Endothelial cell (in vitro differentiated cells): ENCODE data around the gene NELFB. TPM values are rescaled to one million over a fixed set of nuclear protein-coding genes. Genes with fewer than 3 reads are reported as not detected.
A peak's percentile ranks its signal among the peaks of the same experiment; 100 is the strongest.

Experiments used
- DNase-seq: peaks from one replicate; pipeline ENCODE4 v3.0.0; 2021; ENCODE audit warnings: low spot score
- H3K27ac Mint-ChIP-seq: one replicate; pipeline ENCODE4 v1.8.0; 2021; ENCODE audit warnings: mixed read lengths, inconsistent platforms; ENCODE audit not compliant: unreplicated experiment
- H3K27me3 Mint-ChIP-seq: one replicate; pipeline ENCODE4 v1.8.0; 2021; ENCODE audit warnings: mild to moderate bottlenecking, moderate library complexity, mixed read lengths, inconsistent platforms; ENCODE audit not compliant: unreplicated experiment
- H3K36me3 Mint-ChIP-seq: one replicate; pipeline ENCODE4 v1.8.0; 2021; ENCODE audit warnings: mild to moderate bottlenecking, low read depth, mixed read lengths, inconsistent platforms; ENCODE audit not compliant: unreplicated experiment
- H3K4me1 Mint-ChIP-seq: one replicate; pipeline ENCODE4 v1.8.0; 2021; ENCODE audit warnings: mild to moderate bottlenecking, mixed read lengths, inconsistent platforms; ENCODE audit not compliant: unreplicated experiment
- H3K4me3 Mint-ChIP-seq: one replicate; pipeline ENCODE4 v1.8.0; 2021; ENCODE audit warnings: mild to moderate bottlenecking, mixed read lengths, inconsistent platforms; ENCODE audit not compliant: unreplicated experiment
- H3K9me3 Mint-ChIP-seq: one replicate; pipeline ENCODE4 v1.8.0; 2021; ENCODE audit warnings: mixed read lengths, inconsistent platforms; ENCODE audit not compliant: unreplicated experiment
- total RNA-seq: library from RNA; stranded (reverse); fragmentation: NEBNext Ultra II Directional; extraction: Animal tissue kit (Norgen Biotek cat#: 25700); gene quantifications from one replicate; pipeline ENCODE4 v1.2.1, GENCODE V29; 2021; ENCODE audit not compliant: unreplicated experiment
- TF ChIP-seq, protein P1 (sequence below): fragments of 200-600 bp; sonication (generic); IDR thresholded peaks from one replicate; pipeline ENCODE4 v1.5.0; 2021; ENCODE audit warnings: antibody characterized with exemption; ENCODE audit not compliant: unreplicated experiment

The NELFB gene
- total RNA-seq, 1 donor from 2014 or later: 65.6 TPM

DNA sequence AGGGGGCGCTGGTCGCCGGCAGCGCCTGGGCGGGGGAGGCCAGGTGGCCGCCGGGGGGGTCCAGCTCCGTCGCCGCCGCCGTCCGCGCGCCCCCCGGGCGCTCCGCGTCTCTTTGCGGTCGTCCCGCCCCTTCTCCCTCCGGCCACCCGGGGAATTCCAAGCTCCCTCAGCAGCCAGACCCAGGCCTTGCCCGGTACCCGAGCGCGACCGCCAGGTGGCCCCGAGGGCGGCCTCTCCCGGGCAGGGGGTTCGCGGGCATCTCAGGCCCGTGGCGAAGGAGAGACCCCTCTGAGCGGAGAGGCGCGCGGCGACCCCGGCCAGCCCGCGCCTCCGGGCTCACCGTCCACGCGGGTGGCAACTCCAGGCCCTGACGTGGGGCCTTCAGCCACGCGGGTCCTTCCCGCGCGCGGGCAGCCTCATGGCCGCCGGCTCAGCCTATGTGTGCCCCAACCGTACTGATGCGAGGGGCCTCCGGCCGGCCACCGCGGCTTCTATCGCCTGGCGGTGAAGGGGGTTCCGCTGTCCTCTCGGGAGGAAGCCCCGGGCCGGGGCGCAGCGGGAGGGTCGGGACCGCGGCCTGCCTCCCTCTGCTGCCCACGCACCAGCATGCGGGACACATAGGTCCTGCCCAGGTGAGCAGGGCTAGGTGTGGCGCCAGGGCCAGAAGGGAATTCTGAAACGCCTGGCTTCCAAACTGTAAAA, 47.5 kb downstream of the NELFB start:
- no peak for DNase-seq
- H3K9me3 Mint-ChIP-seq: no peaks in the 10 kb centered on the region
- H3K36me3 Mint-ChIP-seq: peaks cover 14% of the 10 kb centered on the region
- H3K27me3 Mint-ChIP-seq: peaks cover 2% of the 10 kb centered on the region
- peaks cover 35% of the 10 kb centered on the region for H3K4me1 Mint-ChIP-seq
- TF ChIP-seq, protein P1, sequence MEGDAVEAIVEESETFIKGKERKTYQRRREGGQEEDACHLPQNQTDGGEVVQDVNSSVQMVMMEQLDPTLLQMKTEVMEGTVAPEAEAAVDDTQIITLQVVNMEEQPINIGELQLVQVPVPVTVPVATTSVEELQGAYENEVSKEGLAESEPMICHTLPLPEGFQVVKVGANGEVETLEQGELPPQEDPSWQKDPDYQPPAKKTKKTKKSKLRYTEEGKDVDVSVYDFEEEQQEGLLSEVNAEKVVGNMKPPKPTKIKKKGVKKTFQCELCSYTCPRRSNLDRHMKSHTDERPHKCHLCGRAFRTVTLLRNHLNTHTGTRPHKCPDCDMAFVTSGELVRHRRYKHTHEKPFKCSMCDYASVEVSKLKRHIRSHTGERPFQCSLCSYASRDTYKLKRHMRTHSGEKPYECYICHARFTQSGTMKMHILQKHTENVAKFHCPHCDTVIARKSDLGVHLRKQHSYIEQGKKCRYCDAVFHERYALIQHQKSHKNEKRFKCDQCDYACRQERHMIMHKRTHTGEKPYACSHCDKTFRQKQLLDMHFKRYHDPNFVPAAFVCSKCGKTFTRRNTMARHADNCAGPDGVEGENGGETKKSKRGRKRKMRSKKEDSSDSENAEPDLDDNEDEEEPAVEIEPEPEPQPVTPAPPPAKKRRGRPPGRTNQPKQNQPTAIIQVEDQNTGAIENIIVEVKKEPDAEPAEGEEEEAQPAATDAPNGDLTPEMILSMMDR: peak; percentile 77
- peak overlapping the region; percentile 83 for H3K4me3 Mint-ChIP-seq
- peak overlapping the region; percentile 82 for H3K27ac Mint-ChIP-seq

DNA sequence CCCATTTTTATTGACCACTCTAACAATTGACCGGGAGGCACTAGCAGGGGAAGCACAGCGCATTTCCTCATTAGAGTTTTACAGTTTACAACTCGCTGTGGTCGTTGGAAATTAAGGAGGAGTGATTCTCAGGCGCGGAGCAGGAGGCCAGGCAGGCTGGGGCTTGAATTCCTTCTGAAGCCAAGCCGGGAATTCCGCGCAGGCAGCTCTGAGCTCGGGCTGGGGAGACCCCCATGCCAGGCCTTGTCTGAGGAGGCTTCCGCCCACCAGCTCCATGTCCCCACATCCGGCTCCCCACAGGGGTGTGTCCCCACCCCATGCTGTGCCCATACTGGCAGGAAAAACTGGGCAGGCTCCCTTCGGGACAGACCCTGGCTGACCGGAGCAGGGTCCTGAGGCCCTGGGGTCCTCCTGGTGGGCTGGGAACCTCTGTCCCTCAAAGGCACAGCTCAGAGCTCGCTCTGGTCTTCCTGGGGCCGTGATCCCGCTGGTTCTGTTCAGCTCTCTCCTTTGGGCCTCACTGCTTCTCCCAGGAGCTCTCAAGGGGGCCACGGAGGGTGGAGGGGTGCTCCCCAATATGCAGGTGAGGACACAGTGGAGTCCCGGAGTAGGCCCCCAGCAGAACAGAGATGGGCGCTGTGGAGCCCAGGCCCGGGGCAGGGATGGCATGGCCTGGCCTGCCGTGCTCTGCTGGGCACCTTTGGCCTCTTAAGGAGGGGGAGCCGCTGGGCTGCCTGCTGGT, 48.2 kb downstream of the NELFB start:
- H3K4me1 Mint-ChIP-seq: peaks cover 32% of the 10 kb centered on the region
- H3K36me3 Mint-ChIP-seq: peaks cover 14% of the 10 kb centered on the region
- peak overlapping the region; percentile 82 for H3K27ac Mint-ChIP-seq
- peak; percentile 30 for DNase-seq
- H3K9me3 Mint-ChIP-seq: no peaks in the 10 kb centered on the region
- peaks cover 2% of the 10 kb centered on the region for H3K27me3 Mint-ChIP-seq
- TF ChIP-seq, protein P1: no peak
- peak overlapping the region; percentile 83 for H3K4me3 Mint-ChIP-seq

DNA sequence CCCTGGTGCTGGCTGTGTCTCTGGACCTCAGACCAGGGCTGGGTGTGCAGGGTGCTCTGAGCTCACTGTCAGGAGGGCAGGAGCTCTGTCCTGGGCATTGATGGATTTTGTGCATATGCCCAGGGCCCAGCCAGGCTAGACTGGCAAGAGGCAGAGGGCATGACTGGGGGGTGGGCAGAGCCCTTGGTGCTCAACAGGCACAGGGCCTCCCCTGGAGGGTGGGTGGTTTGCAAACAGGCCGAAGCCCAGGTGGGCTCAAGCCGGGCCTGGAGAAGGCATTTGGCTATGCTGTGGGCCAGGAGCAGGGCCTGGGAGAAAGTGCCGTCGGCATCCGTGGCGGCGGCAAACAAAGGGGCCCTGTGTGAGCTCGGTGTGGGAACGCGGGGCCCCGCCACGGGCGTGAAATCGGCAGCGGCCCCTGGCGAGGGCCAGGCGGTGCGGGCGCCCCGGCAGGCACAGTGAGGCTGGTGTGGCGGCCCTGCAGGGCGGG, 48.8 kb downstream of the NELFB start:
- H3K27me3 Mint-ChIP-seq: peaks cover 4% of the 10 kb centered on the region
- no peak for DNase-seq
- H3K36me3 Mint-ChIP-seq: peaks cover 10% of the 10 kb centered on the region

DNA sequence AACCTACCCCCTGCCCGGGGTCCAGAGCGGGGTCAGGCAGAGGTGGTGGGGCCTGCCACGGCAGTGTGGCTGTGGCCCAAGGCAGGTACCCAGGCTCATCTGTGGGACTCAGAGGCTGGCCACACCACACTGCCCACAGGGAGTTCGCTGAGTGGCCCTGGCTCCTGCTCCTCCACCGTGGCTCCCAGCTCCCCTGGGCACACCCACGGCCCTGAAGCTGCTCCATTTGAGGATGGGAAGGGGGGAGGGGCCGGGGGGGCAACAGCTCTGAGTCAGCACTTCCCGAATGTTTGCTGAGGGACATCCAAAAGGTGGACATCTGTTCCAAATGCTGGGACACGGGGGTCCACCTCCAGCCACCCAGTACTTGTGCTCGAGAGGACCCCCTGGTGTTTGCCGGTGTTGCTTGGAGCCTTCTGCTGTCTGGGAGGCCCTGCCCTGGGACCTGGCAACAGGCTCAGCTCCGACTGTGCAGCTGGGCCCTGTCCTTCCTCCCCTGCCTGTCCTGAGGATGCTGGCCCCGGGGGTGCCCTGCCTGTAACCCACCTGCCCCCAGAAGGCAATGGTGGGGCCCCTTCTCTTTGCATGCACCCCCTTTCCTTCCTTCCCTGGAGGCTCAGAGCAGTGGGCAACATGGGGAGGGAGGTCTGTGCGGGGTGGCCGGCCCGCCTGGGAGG, 49.4 kb downstream of the NELFB start:
- H3K27ac Mint-ChIP-seq: no peak overlapping the region
- no peaks in the 10 kb centered on the region for H3K9me3 Mint-ChIP-seq
- peaks cover 23% of the 10 kb centered on the region for H3K4me1 Mint-ChIP-seq
- TF ChIP-seq, protein P1: no peak
- peaks cover 5% of the 10 kb centered on the region for H3K36me3 Mint-ChIP-seq
- no peak overlapping the region for H3K4me3 Mint-ChIP-seq
- DNase-seq: peak; percentile 58
- H3K27me3 Mint-ChIP-seq: peaks cover 4% of the 10 kb centered on the region

More for the DNA sequence above, 48.8 kb downstream of the NELFB start:
- Mint-ChIP-seq H3K27ac (no peak overlapping the region), H3K4me1 (peaks cover 28% of the 10 kb centered on the region), H3K4me3 (no peak overlapping the region), H3K9me3 (no peaks in the 10 kb centered on the region)
- TF ChIP-seq, protein P1: no peak
